Measurements from ENCODE around the gene CR2. TPM values are rescaled to one million over a fixed set of nuclear protein-coding genes. Genes with fewer than 3 reads are reported as not detected.
"Not testable (repeated sequence)": the region's sequence is repeated elsewhere in the genome, so short reads cannot be mapped to it uniquely, and the experiment has no call there.

CR2 gene
- not detected for polyA plus RNA-seq (2013, experiment 1 of 2; ENCODE audit: insufficient read length)
- not detected for polyA plus RNA-seq (2013, experiment 2 of 2; ENCODE audit: insufficient read length)

DNA sequence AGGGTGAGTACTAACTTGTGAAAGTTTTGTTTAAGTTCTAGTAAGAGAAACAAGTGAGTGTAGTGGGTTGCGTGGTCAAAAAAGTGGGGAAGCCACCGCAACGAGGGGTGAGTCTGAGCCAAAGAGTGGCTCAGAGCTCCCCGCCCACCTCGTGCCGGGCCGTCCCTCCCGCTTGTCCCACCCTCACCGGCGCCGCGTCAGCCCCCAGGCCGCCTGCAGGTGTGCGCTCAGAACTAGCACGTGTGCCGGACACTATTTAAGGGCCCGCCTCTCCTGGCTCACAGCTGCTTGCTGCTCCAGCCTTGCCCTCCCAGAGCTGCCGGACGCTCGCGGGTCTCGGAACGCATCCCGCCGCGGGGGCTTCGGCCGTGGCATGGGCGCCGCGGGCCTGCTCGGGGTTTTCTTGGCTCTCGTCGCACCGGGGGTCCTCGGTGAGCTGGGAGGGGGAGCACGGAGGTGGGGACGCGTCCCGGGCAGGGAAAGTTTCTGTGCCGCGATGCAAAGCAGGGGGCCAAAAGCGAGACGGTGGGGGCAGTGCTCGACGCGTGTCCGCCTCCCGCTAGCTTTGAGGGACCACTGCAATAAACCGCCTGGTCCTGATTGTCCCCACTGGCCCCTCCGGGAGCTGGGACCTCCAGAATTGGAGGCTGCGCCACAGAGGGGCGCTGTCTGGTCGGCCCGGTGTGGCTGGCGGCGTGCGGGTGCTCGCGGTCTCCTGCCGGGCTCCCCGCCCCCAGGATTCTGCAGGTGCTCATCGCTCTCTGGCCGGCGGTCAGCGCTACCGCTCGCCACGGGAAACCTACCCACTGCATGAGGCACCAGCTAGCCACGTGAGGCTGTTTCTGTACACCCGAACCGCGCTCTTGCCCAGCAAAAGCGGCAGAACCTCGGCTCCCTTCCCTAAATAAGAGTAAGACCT lies at the start of gene CR2:
TSS of gene CR2 (plus strand) at position 283 of the 919 bp plus-strand sequence. CDS start at position 374, 91 bp downstream.
- no peak for DNase-seq

DNA sequence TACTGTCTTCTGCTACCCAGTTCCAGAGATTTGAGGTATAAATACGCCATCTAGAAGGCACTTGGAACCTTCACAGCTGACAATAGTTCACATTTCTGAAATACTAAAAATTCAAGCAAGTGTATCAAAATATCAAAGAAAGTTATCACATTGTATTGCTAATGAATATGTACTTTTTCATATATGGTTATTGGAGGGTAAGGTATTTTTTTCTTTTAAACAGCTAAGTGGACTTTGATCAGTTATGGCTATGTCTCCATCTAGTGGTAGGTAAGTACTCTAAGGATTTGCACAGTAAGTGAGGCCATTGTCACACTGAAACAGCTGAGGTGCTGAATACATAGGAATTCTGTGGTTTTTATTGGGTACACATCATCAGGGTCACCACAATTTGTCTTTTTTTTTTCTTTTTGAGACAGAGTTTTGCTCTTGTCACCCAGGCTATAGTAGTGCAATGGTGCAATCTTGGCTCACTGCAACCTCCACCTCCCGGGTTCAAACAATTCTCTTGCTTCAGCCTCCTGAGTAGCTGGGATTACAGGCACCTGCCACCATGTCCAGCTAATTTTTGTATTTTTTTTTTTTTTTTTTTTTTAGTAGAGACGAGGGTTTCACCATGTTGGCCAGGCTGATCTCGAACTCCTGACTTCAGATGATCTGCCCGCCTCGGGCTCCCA lies 49.1 kb upstream of the CR2 start:
- DNase-seq, result peak; percentile 74

DNA sequence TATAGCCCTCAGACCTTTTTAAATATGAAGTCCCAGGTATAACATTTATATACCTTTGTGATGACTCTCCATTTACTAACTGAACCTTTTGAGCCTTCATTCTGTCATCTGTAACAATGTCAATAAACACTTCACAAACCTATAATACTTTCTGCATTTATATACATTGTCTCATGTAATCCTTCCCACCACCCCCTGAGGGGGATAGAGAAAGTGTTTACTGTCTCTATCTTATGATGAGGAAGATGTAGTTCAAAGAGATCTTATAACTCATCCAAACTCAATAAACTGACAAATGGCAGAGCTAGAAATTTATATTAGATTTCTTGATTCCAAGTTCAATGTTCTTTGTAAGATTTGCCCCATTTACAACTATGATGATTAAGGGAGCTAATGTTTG lies 48.3 kb upstream of the CR2 start:
- DNase-seq, result no peak

DNA sequence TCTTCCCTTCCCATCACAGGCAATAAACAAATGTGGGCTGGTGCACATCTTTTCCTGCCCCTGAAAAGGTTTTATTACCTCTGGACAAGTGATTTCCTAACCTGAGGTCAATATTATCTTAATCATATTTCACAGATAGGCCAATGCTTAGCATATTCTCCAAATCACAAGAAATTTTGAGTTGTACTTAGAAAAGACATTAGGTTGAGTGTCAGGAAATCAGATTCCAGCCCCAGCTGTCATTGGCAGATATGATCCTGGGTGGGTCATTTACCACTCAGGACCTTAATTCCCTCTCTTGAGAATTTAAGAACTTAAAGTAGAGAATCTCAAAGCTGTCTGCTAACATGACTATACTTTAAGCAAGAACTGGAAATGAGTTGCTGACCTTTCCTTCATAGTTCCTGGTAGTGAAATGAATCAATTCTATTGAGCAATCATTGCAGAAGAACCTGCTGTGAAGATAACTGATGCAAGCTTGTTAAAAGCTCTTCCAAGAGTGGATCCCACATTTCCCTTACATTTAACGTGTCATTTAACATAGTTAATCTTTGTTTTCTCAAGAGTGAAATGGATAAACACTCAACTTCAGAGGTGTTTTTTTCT lies 46.4 kb upstream of the CR2 start:
- no peak for DNase-seq

DNA sequence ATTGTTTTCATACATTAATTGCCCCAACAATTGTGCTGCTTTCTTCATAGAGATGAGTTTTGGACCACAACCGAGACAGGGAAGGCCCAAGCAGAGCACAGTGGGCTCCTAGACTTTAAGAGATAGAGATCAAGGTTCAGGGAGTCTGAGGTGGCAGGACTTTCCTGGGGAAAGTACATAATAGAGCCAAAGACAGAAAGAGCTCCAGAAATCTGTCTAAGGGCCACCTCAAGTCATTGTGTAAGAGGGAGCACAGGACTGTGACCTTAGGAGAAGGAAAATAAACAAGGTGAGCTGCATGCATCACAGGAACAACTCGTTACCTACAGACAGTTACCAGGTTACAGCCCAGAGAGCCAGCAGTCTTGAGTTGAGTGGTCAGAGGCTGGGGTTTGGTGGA lies 41.3 kb upstream of the CR2 start:
- no peak for DNase-seq

- no peak for DNase-seq
Measured at GRCh38 chr1:207414606-207415108, 39.5 kb upstream of the CR2 start.

DNA sequence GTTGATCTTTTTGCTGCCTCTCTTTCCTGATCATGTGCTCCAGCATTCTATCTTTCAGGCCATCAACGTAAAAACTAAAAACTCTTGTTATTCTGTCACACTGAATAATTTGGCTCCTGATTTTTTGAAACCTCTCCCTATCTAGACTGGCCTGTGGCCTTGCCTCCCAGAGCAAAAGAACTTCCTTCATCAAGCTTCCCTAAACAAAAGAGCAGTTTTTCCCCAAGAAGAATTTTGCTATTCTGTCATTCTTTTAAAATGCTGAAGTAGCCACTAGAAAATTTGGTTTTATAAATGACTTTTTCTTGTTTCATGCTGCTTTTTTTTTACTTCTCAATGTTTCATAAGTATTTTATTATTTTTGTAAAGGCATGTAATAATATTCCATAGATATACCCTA lies 37.1 kb upstream of the CR2 start:
- no peak for DNase-seq

- no peak for DNase-seq
Measured at GRCh38 chr1:207418351-207418750, 35.8 kb upstream of the CR2 start.

DNA sequence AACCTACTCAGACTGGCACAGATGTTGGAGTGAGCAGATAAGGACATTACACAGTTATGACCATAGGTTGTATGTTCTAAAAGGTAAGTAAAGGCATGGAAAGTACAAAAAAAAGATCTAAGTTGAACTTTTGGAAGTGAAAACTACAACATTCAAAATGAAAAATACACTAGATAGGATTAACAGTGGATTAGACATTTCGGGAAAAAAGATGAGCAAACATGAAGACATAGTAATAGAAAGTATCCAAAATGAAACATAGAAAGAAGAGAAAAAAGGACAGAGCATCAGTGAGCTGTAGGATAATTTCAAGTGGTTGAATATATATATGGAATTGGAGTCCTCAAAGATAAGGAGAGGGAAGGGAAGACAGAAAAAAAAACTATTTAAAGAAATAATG lies 34.0 kb upstream of the CR2 start:
- no peak for DNase-seq

GRCh38 chr1:207421078-207421477 lies 33.0 kb upstream of the CR2 start:
- no peak for DNase-seq

DNA sequence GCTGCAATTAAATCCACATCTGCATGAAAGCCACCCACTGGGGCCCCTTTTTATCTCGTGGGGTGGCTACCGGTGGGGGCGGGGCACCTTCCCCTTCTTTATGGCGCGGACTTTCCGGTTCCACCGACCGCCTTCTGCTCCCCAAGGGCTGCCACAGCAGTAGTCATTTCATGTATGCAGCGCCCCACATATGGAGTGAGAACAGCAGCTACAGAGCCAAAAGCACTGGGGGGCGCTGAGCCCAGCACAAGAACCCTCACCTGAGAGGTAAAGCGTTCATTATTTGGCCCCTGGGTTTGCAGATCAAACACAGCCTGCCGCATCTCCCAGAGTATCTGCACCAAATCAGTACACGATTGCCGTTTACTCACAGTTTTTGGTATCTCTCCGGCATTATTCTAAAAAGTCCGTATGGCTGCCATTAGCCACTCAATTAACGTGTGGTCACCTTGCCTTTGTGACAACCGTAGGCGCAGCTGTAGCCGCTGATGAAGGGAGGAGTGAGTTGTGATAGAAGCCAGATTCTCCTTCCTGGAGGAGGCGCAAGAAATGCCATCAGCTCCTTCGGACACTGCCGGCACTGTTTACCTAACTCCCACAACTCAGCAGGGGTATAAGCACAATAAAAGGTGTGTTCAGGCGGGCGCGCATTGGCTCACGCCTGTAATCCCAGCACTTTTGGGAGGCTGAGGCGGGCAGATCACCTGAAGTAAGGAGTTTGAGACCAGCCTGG lies 30.4 kb upstream of the CR2 start:
- no peak for DNase-seq

- no peak for DNase-seq
Measured at GRCh38 chr1:207424570-207425131, 29.5 kb upstream of the CR2 start.

GRCh38 chr1:207427832-207428585 lies 26.1 kb upstream of the CR2 start:
- no peak for DNase-seq

GRCh38 chr1:207428783-207429182 lies 25.3 kb upstream of the CR2 start:
- DNase-seq, result no peak

- no peak for DNase-seq
Measured at GRCh38 chr1:207429963-207430362, 24.2 kb upstream of the CR2 start.

DNA sequence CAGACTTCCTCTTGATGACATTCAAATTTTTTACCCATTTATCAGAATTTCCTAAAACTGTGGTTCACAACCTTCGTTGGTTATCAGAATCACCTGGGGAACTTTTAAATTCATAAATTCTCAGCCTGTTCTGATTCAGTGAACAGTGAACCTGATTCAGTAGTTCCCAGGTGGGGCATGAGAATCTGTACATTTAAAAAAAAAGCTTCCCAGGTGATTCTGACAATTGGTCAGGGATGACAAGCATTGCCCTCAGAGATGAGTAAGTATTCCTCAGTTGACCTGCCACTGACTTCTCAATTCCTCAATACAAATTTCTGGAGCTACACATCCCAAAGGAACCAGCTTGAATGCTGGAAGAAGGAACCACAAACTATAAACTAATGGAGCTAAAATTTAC lies 23.5 kb upstream of the CR2 start:
- no peak for DNase-seq

DNA sequence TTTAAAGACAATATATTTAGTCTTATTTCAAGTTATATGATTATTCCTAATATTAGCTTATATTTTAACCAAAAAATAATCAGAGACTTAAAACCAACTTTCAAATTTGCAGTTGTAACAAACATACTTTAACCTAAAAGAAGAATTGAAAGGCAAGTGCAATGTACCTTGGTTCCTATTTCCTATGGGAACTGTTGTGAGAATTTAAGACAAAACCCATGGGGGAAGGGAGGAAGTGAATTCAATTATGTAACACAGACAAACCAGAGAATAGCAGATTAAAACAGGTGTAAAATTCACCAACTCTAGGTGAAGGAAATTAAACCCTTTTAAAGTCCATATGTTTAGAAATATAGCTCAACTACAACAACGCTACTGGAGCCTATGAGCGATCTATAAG lies 22.6 kb upstream of the CR2 start:
- DNase-seq, result no peak

DNA sequence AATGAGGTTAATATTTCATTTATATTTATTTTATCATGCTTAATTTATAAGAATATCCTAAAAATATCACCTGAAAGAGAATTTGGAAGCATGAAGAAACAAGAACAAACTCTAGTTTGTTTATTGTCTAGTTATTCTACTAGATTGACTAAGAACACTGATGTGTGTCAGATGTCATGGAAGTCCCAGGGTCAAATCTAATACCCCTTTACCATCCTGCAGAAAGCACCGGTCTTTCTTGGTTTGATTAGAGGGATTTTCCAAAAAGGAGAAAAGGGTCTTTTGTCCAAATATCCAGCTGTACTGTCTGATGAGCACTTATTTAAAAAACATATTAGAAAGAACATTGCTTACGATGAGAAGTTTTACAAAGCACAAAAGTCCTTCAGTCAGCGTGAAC lies 20.7 kb upstream of the CR2 start:
- no peak for DNase-seq

GRCh38 chr1:207436746-207437145 lies 17.4 kb upstream of the CR2 start:
- not testable (repeated sequence) for DNase-seq

GRCh38 chr1:207440626-207441025 lies 13.5 kb upstream of the CR2 start:
- no peak for DNase-seq

GRCh38 chr1:207444514-207445217 lies 9.5 kb upstream of the CR2 start:
- DNase-seq, result no peak

Measured in fibroblast of skin of back (primary cell).